Measurements from ENCODE around the gene MYO1C.
"Not testable (repeated sequence)": the region's sequence is repeated elsewhere in the genome, so short reads cannot be mapped to it uniquely, and the experiment has no call there.

MYO1C gene, protein sequence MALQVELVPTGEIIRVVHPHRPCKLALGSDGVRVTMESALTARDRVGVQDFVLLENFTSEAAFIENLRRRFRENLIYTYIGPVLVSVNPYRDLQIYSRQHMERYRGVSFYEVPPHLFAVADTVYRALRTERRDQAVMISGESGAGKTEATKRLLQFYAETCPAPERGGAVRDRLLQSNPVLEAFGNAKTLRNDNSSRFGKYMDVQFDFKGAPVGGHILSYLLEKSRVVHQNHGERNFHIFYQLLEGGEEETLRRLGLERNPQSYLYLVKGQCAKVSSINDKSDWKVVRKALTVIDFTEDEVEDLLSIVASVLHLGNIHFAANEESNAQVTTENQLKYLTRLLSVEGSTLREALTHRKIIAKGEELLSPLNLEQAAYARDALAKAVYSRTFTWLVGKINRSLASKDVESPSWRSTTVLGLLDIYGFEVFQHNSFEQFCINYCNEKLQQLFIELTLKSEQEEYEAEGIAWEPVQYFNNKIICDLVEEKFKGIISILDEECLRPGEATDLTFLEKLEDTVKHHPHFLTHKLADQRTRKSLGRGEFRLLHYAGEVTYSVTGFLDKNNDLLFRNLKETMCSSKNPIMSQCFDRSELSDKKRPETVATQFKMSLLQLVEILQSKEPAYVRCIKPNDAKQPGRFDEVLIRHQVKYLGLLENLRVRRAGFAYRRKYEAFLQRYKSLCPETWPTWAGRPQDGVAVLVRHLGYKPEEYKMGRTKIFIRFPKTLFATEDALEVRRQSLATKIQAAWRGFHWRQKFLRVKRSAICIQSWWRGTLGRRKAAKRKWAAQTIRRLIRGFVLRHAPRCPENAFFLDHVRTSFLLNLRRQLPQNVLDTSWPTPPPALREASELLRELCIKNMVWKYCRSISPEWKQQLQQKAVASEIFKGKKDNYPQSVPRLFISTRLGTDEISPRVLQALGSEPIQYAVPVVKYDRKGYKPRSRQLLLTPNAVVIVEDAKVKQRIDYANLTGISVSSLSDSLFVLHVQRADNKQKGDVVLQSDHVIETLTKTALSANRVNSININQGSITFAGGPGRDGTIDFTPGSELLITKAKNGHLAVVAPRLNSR

DNA sequence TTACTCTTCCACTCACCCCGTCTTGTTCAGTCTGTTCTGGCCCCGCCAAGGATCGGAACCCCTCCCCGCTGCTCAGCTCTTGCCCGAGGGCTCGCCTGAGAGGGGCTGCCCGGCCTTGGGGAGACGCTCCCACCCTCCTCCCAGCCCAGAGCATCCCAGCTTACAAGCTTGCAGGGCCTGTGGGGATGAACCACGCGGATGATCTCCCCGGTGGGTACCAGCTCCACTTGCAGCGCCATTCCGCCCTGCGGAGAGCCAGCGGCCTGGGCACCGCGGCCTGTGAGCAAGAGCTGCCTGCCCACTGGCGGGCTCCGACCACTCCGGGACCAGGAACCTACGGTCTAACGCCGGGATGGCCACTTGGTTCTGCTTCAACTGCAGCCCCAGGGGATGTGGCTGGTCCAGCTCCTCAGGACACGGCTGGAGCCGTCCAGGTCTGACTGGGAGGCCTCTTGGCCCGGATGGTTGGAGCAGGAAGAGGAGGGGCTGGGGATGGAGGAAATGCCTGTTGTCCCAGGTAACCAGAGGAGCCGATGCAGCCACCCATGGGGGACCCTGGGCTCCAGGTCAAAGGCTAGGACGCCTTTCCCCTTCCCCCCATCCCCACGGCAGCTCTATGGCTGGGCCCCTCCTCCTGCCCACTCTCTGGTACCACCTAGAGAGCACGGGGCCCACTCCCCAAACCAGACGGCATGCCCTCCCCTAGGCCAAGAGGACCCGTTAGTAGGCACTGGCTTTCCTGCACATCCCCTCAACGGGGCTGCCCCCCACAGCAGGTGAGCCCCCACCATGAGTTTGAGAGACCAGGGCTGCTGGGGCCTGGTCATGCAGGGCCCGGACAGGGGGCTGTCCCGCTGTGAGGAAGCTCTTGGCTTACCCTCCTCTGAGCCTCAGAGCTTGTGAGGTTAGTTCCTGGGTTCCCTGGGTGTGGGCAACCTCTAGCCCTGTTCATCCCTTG lies at the start of gene MYO1C:
Gene MYO1C, minus strand, starts transcription at position 438 of the 958 bp plus-strand sequence. Its CDS starts 199 bp downstream, at position 239.
- no peak for DNase-seq

DNA sequence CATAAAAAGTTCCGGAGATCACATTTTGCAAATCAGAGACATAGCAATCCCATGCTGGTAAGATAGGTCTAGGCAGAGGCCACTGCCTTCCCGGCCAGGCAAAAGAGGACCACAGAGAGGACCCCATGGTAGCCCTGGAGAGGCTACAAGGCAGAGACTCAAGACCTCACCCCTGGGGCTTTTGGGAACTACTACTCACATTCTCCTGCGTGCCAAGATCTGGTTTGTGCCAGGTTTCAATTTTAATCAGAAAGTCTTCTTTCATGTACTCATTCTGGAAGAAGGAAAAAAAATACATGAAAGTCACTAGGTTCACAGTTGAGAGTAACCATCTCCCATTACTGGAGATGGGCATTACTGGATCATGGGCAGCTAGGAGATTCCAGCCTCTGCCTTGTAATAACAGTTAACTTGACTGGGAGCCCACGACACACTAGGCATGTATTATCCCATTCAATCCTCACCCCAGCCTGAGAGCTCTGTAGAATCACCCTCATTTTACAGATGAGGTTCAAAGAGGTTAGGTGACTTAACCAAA lies 49.0 kb upstream of the MYO1C start:
- DNase-seq = no peak

DNA sequence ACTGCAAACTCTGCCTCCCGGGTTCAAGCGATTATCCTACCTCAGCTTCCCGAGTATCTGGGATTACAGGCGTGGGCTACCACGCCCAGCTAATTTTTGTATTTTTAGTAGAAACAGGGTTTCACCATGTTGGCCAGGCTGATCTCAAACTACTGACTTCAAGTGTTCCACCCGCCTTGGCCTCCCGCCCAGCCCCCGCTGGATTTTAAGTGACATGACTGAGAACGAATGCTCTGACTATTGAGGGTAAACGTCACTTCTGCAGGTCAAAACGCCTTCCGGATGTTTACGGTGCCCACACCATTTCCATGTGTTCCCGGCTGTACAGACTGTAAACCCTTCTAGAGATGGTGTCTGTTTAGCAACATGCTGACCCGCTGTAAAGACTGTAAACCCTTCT lies 47.3 kb upstream of the MYO1C start:
- DNase-seq = no peak

DNA sequence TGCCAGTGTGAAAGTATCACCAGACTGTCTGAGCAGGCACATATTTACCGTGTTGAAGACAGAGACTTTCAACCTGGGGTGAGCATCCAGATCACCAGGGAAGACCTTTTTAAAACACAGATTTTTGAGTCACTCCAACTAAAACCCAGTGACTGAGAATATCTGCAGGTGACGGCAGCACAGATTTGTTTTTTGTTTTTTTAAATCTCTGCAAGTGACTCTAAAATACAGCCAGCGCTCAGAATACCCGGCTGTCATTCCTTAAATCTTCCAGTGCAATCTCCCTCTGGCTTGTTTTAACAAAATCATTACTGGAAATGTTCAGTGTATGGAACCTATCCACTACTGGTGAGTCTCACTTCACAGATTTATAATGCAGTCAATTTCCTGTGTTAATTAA lies 43.3 kb upstream of the MYO1C start:
- no peak for DNase-seq

DNA sequence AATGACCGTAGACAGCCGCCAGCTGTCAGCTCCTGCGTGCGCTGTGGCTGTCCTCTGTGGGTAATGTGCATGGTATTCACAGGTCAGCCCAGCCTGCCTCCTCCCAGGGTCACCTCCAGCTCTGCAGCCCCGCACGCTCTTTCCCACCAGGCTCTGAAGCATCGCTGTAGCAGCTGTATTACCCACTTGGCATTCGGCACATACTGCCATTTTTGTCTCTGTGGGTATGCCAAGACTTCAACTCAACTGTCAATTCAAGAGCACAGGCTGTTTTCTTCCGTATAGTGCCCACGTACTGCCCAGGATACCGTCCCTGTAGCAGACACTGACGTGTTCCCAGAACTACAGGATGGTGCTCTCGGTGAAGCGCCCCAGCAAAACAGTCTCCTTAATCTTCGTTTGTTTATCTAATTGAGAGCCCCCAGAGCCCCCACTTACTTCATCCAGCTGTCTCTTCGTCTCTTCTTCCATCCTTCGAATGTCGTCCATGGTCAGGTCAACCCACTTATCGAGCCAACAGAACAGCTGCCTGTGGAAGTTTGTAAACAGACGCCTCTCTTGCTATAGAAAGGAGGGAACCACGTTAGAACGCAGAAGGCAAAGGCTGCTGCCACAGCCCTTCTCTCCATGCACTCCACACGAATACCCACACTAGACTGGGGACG lies 41.3 kb upstream of the MYO1C start:
- no peak for DNase-seq

DNA sequence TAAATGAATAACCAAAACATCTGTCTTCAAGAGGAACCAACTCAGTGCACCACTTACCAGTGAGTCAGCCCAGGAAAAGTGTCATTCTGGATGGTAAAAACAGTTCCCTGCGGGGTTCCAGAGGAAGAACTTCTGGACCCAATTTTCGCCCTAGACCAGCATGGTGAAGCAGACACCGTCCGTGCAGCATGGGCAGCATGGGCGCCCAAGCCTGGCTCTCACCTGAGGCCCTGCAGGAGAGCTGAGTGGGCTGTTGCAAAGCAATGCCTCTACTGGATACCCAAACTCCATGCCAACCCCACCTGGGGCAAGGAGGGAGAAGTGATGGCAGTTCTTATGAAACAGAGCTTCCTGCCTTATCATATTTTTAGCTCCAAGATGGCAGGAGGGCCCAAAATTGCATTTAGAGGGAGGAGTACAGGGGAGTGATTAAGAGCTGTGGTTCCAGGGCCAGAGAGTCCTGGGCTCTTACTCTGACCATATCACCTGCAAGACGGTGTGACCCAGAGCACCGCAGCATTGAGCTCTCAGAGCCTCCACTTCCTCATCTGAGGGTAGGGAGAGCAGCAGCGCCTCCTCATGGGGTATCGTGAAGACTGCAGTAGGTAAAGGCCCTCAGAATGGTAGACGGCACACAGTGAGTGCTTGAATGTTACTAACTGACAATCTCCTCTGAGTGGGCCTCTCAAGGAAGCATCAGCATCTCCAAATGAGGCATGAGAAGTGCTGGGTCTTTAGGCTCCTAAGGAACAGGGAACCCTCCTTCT lies 40.5 kb upstream of the MYO1C start:
- peak; percentile 18 for DNase-seq

DNA sequence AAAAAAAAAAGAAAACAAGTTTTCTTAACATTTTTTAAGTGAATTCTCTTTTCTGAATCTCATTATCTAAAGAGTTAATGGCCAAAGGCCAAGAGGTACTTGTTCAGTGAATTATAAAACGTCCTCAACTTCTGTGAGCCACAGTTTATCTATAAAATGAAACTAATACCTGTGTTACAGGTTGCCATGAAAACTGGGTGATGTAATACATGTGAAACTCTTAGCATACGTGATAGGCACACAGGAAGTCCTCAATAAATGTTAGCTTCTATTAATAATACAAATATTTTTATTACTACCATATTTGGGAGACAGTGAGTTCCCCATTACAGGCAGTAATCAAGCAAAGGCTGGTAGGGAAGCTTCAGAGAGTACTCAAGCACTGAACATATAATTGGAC lies 37.4 kb upstream of the MYO1C start:
- DNase-seq = no peak

DNA sequence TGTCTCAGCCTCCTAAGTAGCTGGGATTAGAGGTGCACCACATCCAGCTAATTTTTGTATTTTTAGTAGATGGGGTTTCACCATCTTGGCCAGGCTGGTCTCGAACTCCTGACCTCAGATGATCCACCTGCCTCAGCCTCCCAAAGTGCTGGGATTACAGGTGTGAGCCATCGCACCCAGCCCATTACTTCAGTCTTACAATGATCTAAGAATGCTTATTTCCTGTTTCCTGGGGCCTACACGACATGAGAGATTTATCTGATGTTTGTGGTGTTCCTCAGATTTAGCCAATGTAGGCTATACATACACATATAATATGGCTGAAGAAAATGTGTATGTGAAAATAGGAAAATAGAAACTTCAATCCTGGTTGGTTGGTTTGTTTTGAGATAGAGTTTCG lies 34.4 kb upstream of the MYO1C start:
- DNase-seq = not testable (repeated sequence)

DNA sequence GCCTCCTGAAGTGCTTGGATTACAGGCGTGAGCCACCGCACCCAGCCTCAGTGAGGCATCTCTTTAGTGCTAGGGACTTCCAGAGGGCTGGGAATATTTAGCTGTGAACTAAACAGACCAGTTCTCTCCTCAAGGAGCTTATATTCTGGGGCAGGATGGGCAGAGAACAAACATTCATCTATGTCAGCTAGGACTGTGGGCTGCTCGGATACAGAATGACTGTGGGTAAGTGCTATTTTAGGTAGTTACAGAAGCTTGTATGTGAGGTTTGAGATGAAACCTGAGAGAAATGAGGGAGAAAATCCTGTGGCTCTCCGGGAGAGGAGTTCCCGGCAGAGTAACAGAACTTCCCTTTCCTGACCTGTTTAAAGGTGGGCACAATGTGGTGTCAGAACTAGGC lies 30.1 kb upstream of the MYO1C start:
- no peak for DNase-seq

DNA sequence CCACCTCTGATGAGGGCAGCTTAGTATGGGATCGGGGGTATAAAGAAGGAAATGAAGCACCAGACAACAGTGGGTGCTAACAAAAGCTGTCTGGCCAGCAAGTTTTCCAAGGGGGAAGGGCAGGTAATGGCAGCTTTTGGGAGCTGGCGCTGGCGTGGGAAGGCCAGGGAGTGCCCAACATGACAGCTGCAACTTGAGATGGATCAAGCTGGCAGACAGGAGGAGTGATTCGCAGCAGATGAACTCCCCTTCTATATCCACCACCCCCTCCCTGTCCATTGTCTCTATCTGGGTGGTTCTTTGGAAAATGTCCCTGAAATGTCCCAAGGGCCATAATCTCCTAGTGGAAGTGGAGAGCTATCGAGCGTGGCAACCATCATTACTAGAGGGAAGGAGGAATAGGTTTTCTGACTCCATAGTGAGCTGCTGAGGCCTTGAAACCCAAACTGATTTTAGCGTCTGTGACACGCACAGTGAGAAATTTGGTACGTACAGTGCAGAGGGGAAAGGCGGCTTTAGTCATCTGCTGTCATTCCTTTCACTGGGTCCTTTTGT lies 28.7 kb upstream of the MYO1C start:
- DNase-seq = no peak

DNA sequence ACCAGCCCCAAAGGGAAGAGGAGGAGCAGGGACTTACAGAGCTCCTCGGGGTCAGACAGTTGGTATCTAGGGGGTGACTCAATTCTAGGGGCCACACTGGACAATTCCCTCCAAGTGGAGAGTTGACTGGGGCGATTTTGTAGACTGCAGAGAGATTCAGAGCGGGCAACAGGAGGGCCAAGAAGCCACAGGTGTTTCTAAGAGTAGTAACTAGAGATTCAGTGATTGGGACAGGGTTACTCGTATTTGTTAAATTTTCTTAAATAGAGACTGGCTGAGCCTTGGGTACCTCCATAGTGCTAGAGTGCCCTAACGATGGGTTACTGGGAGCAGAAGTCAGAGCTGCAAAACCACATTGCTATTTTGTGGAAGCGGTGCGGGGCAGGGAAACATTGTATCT lies 27.2 kb upstream of the MYO1C start:
- no peak for DNase-seq

DNA sequence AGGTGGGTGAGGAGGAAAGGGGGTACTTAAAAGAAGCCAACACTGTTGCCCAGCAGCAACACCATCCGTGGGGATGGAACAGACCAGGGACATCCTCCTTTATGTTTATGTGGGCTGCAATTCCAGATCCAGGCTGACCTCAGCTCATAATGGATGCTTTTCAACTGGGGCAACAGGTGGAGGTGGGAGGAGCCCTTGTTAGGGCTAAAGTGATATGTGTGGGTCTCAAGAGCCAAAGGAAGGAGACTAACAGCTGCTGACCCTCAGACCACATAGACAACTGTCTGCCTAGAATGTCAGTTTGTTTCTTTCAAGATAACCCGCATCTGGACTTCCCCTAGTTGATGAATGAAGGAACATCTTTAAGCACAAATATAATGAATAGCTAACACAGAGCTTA lies 25.9 kb upstream of the MYO1C start:
- no peak for DNase-seq

DNA sequence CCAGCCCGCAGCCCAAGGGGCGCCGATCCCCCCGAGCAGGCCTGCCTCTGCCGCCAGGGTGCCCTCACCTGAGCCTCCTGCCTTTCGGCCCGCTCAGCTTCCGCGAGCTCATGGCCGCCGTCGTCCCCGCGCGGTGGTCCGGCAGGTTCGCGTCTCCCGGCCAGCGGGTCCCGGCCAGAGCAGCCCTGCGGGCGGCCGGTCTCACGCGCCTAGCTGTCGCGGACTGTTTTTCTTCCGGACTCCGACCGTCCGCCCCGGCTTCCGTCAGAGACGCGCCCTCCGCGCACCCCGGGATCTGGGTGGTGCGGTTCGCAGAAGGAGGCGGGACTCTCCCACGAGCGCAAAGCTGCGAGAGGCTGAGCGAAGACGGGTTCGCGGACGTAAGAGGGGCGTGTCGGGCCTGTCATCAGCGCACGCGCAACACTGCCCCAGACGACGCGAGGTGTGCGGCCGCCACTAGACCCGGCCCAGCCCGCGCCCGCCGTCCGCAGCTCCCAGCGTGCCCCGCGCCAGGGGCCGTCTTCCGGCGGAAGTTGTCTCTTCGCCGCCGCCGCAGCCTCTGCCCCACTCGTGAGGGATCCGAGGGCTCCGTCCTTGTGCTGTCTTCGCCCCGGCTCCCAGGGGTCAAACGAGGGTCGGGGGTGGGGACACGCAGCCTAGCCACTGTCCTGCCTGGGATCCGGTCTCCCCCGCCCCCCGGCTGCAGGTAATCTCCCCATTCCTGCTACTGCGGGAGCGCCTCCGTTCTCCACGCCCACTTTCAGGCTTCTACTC lies 24.1 kb upstream of the MYO1C start, which contains the start of gene INPP5K:
Gene INPP5K, minus strand, starts transcription at position 225 of the 774 bp plus-strand sequence. Its CDS starts 113 bp downstream, at position 112.
- peak; percentile 98 for DNase-seq

DNA sequence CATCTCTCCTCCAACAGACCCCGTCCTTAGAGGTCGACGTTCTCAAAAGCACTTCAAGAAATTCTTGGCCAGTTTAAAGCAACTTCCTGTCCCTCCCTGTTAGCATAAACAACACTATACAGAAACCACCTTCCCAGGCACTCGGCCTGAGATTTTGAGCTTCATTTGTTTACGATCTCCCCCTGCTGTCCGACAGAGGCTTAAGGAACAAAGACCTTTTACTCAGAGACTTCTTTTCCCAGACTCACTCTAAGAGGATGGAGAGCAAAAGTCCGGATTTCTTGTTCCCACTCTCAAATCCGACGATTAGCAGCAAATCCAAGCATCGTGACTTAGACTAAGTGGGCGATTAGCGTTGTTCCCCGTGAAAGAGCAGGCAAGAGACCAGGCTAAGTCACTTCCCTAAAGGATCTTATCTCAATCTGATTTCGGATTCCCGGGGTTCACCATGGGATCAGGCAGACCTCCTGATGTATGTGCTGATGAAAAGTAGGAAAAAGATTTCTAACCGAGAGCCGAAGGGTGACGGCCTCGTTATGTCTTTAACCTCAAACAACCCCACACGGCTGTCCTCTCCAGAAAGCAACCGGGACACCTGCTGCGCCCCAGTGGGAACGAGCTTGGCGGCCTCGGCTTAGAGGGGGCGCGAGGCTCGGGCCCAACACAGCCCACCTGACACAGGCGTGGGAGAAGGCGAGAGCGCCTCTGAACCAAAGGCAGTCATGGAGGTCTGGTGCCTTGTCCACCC lies 23.3 kb upstream of the MYO1C start:
- peak; percentile 40 for DNase-seq

DNA sequence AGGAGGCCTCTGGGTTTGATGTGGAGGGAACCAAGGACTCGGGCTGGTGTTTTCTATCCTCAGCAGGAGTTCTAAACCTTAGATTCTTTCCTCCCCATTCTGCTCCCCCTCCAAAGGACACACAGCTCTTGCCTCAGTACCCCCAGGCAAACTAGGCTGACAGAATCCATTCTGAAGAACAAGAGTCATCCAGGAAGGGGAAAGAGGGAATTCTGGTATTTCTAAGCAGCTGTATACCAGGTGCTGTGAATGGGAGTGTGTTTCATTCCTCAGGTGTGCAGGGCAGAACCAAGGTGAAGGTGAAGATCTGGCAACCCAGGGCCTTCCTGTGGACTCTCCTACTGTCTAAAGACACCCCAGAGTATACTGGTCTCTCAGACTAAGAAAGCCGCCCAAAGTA lies 19.9 kb upstream of the MYO1C start:
- no peak for DNase-seq

DNA sequence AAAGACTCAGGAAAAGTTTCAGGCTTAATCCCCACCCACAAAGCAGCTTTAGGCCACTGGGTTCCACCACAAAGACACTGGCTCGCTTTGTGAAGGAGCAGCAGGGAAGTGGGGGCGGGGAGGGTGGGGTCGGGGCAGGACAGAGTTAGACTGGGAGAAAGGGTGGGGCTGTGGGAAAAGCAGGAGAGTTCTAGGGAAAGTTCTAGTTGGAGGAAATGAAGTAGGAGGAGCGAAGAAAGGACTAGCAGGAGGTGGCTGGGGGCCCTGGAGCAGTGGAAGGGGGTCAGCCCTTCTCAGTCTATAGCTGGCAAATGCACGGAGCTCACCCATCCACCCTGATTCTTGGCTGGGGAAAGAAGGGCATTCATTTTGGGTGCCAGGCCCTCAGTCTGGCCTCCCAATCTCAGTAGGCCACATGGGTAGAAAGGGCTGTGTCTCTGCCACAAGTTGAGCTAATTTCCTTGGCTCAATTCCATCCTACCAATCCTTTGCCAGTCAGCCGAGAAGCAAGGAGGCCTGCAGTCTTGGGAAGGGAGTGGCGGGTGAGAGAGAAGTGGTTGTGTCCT lies 19.4 kb upstream of the MYO1C start:
- no peak for DNase-seq

DNA sequence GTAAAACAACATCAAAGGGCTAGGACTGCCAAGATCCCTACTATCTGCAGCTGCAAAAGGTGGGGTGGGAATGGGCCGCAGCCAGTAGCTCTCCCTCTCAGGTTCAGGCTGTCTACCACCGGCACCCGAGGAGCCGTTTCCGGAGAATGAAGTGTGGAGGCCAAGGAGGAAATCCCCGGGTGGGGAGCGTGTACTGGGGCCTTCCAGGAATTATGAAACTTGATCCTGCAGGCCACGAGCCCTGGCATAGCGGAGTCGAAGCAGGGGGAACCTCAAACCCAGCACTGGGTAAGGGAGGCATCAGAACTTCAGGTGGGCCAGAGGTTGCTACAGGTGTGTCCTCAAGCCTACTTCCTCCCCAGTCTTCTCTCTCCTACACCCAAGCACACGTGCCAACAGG lies 18.8 kb upstream of the MYO1C start:
- no peak for DNase-seq

DNA sequence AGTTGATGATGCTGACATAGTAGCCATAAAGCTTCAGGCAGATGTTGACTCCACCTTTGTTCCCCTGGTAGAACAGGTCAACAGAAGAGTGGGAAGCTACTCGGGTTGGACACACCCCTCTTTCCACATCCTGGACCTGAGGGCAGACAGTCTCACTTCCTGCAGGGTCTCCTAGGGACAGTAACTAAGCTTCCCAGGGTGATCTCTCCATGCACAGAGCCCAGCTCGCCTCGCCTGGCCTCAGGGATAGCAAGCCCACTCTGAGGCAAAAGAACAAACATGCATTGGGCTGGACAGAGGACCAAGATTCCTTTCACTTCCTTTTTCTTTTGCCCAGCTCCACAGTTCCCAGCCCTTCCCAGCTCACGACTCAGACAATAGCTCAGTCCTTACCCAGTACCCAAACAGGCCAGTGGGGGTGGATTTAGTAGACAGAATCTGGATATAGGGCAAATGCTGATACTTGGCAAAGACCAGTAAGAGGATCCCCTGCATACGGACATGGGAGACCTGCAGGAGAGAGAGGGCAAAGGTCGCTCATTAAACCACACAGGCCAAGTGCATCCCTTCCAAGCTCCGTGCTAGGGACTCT lies 16.9 kb upstream of the MYO1C start:
- DNase-seq = no peak

All from activated effector memory CD4-positive, alpha-beta T cell treated with Interleukin-2 at 50 U/mL for 16 hours (primary cell).